ENCODE data around the gene SLCO1B1.

DNA sequence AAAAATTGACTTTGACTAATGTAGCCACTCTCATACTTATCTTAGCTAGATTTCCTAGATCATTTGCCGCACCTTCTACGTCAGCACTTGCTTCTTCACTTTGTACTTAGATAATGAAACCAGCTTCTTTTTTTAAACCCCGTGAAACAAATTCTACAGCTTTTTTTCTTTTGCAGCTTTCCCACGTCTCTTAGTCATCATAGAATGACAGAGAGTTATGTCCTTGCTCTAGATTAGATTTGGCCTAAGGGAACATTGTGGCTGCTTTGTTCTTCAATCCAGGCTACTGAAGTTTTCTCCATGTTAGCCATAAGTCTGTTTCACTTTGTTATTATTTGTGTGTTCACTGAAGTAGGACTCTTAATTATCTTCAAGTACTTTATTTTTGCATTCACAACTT, 108.9 kb downstream of the SLCO1B1 start:
- no peak for TF ChIP-seq CTCF (IDR thresholded peaks at IDR 0.05; ENCODE audit: insufficient read depth, low read length)
- TF ChIP-seq, protein P1, sequence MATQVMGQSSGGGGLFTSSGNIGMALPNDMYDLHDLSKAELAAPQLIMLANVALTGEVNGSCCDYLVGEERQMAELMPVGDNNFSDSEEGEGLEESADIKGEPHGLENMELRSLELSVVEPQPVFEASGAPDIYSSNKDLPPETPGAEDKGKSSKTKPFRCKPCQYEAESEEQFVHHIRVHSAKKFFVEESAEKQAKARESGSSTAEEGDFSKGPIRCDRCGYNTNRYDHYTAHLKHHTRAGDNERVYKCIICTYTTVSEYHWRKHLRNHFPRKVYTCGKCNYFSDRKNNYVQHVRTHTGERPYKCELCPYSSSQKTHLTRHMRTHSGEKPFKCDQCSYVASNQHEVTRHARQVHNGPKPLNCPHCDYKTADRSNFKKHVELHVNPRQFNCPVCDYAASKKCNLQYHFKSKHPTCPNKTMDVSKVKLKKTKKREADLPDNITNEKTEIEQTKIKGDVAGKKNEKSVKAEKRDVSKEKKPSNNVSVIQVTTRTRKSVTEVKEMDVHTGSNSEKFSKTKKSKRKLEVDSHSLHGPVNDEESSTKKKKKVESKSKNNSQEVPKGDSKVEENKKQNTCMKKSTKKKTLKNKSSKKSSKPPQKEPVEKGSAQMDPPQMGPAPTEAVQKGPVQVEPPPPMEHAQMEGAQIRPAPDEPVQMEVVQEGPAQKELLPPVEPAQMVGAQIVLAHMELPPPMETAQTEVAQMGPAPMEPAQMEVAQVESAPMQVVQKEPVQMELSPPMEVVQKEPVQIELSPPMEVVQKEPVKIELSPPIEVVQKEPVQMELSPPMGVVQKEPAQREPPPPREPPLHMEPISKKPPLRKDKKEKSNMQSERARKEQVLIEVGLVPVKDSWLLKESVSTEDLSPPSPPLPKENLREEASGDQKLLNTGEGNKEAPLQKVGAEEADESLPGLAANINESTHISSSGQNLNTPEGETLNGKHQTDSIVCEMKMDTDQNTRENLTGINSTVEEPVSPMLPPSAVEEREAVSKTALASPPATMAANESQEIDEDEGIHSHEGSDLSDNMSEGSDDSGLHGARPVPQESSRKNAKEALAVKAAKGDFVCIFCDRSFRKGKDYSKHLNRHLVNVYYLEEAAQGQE (IDR thresholded peaks at IDR 0.05; ENCODE audit: insufficient replicate concordance, low read depth), result no peak
- TF ChIP-seq POLR2AphosphoS5 (IDR thresholded peaks at IDR 0.05; ENCODE audit: low read depth), result no peak

Measured in HL-60 (cell line).